HG03469 (cell line): ENCODE data around the gene SLC1A5.

Experiments used
- ATAC-seq: cut with Tn5 transposase; IDR thresholded peaks from one replicate; pipeline ENCODE4 v1.9.1; 2021; ENCODE audit warnings: mild to moderate bottlenecking, moderate library complexity, moderate number of reproducible peaks; ENCODE audit not compliant: unreplicated experiment

SLC1A5 gene

GRCh38 chr19:46726971-46727501, 61.4 kb downstream of the SLC1A5 start:
- no peak for ATAC-seq

- ATAC-seq = no peak
These were observed 61.8 kb downstream of the SLC1A5 start for GRCh38 chr19:46726551-46726950.

DNA sequence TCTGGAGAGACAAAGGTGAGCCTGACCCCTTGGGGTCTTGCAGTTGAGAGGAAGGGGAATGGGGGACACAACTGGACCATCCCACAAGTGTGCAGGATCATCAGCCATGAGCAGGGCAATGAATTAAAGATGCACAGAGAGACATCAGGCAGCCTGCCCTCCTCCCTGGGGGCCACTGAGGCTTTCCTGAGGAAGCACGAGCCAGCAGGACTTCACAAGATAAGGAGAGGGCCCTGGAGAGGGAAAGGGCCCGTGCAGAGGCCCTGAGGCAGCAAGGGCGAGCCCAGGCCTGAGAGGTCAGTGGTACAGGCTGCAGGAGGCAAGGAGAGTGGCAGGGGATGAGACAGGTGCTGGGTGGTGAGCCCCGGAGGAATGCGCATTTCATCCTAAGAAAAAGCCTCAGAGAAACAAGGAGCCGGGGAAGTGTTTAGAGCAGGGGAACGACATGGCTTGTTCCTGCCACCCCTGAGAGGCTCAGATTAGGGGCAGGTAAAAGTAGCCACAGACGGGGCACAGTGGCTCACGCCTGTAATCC, 62.5 kb downstream of the SLC1A5 start:
- no peak for ATAC-seq

DNA sequence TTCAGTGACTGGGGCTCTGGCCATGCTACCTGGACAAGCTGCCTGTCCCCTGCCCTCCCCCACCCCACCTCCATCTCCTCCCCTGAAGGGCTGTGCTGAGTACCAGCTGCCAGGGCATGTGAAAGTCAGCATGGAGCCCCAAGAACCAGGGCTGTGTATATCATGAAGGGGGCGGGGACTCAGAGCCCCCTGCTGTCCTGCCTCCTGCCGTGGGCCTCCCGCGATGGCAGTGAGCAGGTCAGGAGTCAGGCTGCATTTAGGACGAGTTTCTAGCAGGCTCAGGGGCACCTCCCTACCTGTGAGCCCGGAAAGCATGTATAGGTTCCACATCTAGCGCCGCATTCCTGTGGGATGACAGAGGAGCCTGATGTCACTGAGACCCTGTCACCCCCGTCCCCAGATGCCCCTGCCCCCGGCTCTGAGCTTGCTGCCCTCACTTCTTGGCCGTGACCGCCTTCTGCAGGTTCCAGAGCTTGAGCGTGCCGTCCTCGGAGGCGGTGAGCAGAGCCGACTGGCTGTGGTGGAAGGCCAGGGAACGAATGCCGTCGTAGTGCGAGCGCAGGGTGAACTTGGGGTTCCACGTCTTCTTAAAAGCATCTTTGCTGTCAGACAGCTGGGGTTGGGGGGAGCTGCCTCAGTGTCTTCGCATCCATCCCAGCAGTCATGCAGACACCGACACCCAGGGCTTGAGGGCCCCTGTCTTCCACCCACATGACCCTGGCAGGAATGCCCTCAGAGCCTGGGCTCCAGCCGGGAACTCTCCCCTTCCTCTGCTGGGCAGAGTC, 63.2 kb downstream of the SLC1A5 start:
- no peak for ATAC-seq
